ENCODE results near the gene HPSE2. TPM values are rescaled to one million over a fixed set of nuclear protein-coding genes. Genes with fewer than 3 reads are reported as not detected.
"Not testable (repeated sequence)": the region's sequence is repeated elsewhere in the genome, so short reads cannot be mapped to it uniquely, and the experiment has no call there.

Gene HPSE2
- total and polyA plus RNA-seq, 8 donors = 0.04 to 1.1 (median 0.05) TPM; not detected in 5

- ATAC-seq = no peak
- FAIRE-seq = no peak
Measured at GRCh38 chr10:99266383-99266782, 30.7 kb upstream of the HPSE2 start.

GRCh38 chr10:99248824-99249223 lies 13.2 kb upstream of the HPSE2 start:
- Histone ChIP-seq H3K36me3 (no peaks in the 10 kb centered on the region), H3K27ac (no peak overlapping the region), H3K4me3 (no peak overlapping the region), H3K9me3 (no peaks in the 10 kb centered on the region), H3K4me1 (no peaks in the 10 kb centered on the region), H3K27me3 (no peaks in the 10 kb centered on the region)
- intact Hi-C loops (cut with DNase I) = loop anchor here in 2 of 3 donors (5.0 to 10.0 kb wide), 2 partner anchors 784 to 787 kb away; no protein-coding TSS in a partner anchor
- FAIRE-seq (no peak), DNase-seq (no peak), ATAC-seq (no peak)
- 50 to 70% methylated on average over 2 of the region's 2 CpGs for WGBS, 2 donors
- no peak for TF ChIP-seq CTCF (IDR thresholded peaks at IDR 0.05)

More at GRCh38 chr10:99266383-99266782, 30.7 kb upstream of the HPSE2 start:
- Histone ChIP-seq H3K9me3 (no peaks in the 10 kb centered on the region), H3K4me1 (no peaks in the 10 kb centered on the region), H3K36me3 (no peaks in the 10 kb centered on the region), H3K27me3 (no peaks in the 10 kb centered on the region), H3K27ac (no peak overlapping the region), H3K4me3 (no peak overlapping the region)
- WGBS, 2 donors = 55 to 66% methylated on average over 4 of the region's 4 CpGs
- DNase-seq = no peak
- intact Hi-C loops (cut with DNase I) = no loop called here
- TF ChIP-seq CTCF (IDR thresholded peaks at IDR 0.05) = no peak

- H3K27me3 ChIP-seq, H3K4me3 ChIP-seq, H3K36me3 ChIP-seq, H3K9me3 ChIP-seq, H3K27ac ChIP-seq, DNase-seq, H3K4me1 ChIP-seq, ATAC-seq, FAIRE-seq: not testable (repeated sequence)
- intact Hi-C loops (cut with DNase I) = loop anchor here in 2 of 3 donors (5.0 to 10.0 kb wide), 2 partner anchors 783 to 786 kb away; no protein-coding TSS in a partner anchor
Measured at GRCh38 chr10:99247893-99248292, 12.2 kb upstream of the HPSE2 start.

GRCh38 chr10:99236627-99237309 lies 1.1 kb upstream of the HPSE2 start:
- H3K27ac ChIP-seq = no peak overlapping the region

More at GRCh38 chr10:99236627-99237309, 1.1 kb upstream of the HPSE2 start:
- FAIRE-seq (no peak), DNase-seq (peak in 1 of 6 donors; percentile 30), ATAC-seq (no peak)
- Histone ChIP-seq H3K4me3 (peak overlapping the region in 1 of 4 donors; percentile 26), H3K4me1 (no peaks in the 10 kb centered on the region), H3K36me3 (no peaks in the 10 kb centered on the region), H3K27me3 (peaks cover 0 to 15% (median 3%) of the 10 kb centered on the region in 4 donors), H3K9me3 (no peaks in the 10 kb centered on the region)
- no peak for TF ChIP-seq CTCF (IDR thresholded peaks at IDR 0.05)
- intact Hi-C loops (cut with DNase I) = no loop called here
- 67% methylated on average over 25 of the region's 25 CpGs for WGBS, 2 donors

All from pancreas (tissue), 10 donors.